HepG2 (cell line): ENCODE data around the gene FBLIM1. TPM values are rescaled to one million over a fixed set of nuclear protein-coding genes. Genes with fewer than 3 reads are reported as not detected.

Source experiments
- HNRNPUL1 ChIP-seq: fragments of 200-400 bp; formaldehyde crosslinking; IDR thresholded peaks from 2 replicates; pipeline ENCODE4 v1.6.1; 2017; ENCODE audit warnings: low read depth, mild to moderate bottlenecking, low read length, moderate library complexity
- KDM5A ChIP-seq: fragments of 200-600 bp; sonication (generic); IDR thresholded peaks from 2 replicates; pipeline ENCODE4 v1.7.0; 2018; ENCODE audit warnings: antibody characterized with exemption, mild to moderate bottlenecking, low read length, borderline replicate concordance
- MIER3 ChIP-seq: IDR thresholded peaks from 2 replicates; pipeline ENCODE4 v1.6.1; 2016; ENCODE audit warnings: missing compliant biosample characterization, borderline replicate concordance
- MXI1 ChIP-seq: IDR thresholded peaks from 3 replicates; pipeline ENCODE4 v1.6.1; 2012; ENCODE audit warnings: low read depth, low read length, inconsistent platforms, borderline replicate concordance
- PHB2 ChIP-seq: fragments of 450-650 bp; IDR thresholded peaks from 2 replicates; pipeline ENCODE4 v1.6.1; 2018; ENCODE audit not compliant: partially characterized antibody
- POLR2G ChIP-seq: fragments of 200-400 bp; formaldehyde crosslinking; IDR thresholded peaks from 2 replicates; pipeline ENCODE4 v1.6.1; 2018; ENCODE audit warnings: mild to moderate bottlenecking, low read depth, low read length, moderate library complexity
- RBFOX2 ChIP-seq: fragments of 200-400 bp; formaldehyde crosslinking; IDR thresholded peaks from 2 replicates; pipeline ENCODE4 v1.6.1; 2017; ENCODE audit warnings: low read depth, mild to moderate bottlenecking, low read length
- SNRNP70 ChIP-seq: fragments of 200-400 bp; formaldehyde crosslinking; IDR thresholded peaks from 2 replicates; pipeline ENCODE4 v1.6.1; 2017; ENCODE audit warnings: mild to moderate bottlenecking, low read depth, low read length, moderate library complexity
- ZBTB8A ChIP-seq: sonication (generic); formaldehyde crosslinking; IDR thresholded peaks from 2 replicates; pipeline ENCODE4 v1.4.0; 2020; ENCODE audit warnings: mild to moderate bottlenecking, low read depth, missing genetic modification reagents, borderline replicate concordance
- ZMYM4 ChIP-seq: sonication (generic); formaldehyde crosslinking; IDR thresholded peaks from 2 replicates; pipeline ENCODE4 v1.8.1; 2023; ENCODE audit warnings: mild to moderate bottlenecking, missing genetic modification reagents
- ZNF124 ChIP-seq: sonication (generic); formaldehyde crosslinking; IDR thresholded peaks from 2 replicates; pipeline ENCODE4 v1.4.0; 2020; ENCODE audit warnings: missing genetic modification reagents
- ZNF326 ChIP-seq: sonication (generic); formaldehyde crosslinking; IDR thresholded peaks from 2 replicates; pipeline ENCODE4 v1.4.0; 2020; ENCODE audit warnings: missing genetic modification reagents, borderline replicate concordance
- ZNF446 ChIP-seq: sonication (generic); formaldehyde crosslinking; IDR thresholded peaks from 2 replicates; pipeline ENCODE4 v1.5.0; 2020; ENCODE audit warnings: mild to moderate bottlenecking, missing genetic modification reagents
- ZNF563 ChIP-seq: sonication (generic); formaldehyde crosslinking; IDR thresholded peaks from 2 replicates; pipeline ENCODE4 v1.8.0; 2022; ENCODE audit warnings: mild to moderate bottlenecking, moderate library complexity, missing genetic modification reagents
- ZNF883 ChIP-seq: sonication (generic); formaldehyde crosslinking; IDR thresholded peaks from 2 replicates; pipeline ENCODE4 v1.5.1; 2020; ENCODE audit warnings: mild to moderate bottlenecking, missing genetic modification reagents; ENCODE audit errors: not compliant biosample characterization
- polyA plus RNA-seq, 8 experiments: library from polyadenylated mRNA; depleted of rRNA in 3 of 8; stranded (reverse) in 7 of 8; unstranded in 1 of 8; fragments of >200 nt; fragmentation: Illumina TruSeq in 4 of 8; extraction: Trizol in 4 of 8; gene quantifications; 2 replicates each; pipeline versions ENCODE4 v1.2.1 to v1.2.3, GENCODE V29; 2011 to 2016; ENCODE audit warnings: low read depth in 4 of 8, missing spikeins in 1 of 8, mixed read lengths in 1 of 8; ENCODE audit not compliant: insufficient read depth in 1 of 8
- total RNA-seq, 5 experiments: library from RNA; depleted of rRNA; stranded (reverse); fragments of >200 nt; fragmentation: Illumina TruSeq; extraction: Trizol; gene quantifications; 2 replicates each; pipeline ENCODE4 v1.2.3, GENCODE V29; 2016; ENCODE audit warnings: low read depth in 1 of 5
- TF ChIP-seq, protein P1 (sequence below): IDR thresholded peaks from 2 replicates; pipeline ENCODE4 v1.6.1; 2016; ENCODE audit warnings: low read depth, missing genetic modification reagents, missing compliant biosample characterization
- TF ChIP-seq, protein P2 (sequence below): sonication (generic); formaldehyde crosslinking; IDR thresholded peaks from 2 replicates; pipeline ENCODE4 v1.4.0; 2020; ENCODE audit warnings: missing genetic modification reagents
- TF ChIP-seq, protein P3 (sequence below): sonication (generic); formaldehyde crosslinking; IDR thresholded peaks from 2 replicates; pipeline ENCODE4 v1.4.0; 2020; ENCODE audit warnings: missing genetic modification reagents

Gene FBLIM1
- total and polyA plus RNA-seq, 2 of the 13 experiments (the other 11 are each of a cell fraction or from before 2014, with no cell fraction given) = 10.6 to 23.0 TPM

DNA sequence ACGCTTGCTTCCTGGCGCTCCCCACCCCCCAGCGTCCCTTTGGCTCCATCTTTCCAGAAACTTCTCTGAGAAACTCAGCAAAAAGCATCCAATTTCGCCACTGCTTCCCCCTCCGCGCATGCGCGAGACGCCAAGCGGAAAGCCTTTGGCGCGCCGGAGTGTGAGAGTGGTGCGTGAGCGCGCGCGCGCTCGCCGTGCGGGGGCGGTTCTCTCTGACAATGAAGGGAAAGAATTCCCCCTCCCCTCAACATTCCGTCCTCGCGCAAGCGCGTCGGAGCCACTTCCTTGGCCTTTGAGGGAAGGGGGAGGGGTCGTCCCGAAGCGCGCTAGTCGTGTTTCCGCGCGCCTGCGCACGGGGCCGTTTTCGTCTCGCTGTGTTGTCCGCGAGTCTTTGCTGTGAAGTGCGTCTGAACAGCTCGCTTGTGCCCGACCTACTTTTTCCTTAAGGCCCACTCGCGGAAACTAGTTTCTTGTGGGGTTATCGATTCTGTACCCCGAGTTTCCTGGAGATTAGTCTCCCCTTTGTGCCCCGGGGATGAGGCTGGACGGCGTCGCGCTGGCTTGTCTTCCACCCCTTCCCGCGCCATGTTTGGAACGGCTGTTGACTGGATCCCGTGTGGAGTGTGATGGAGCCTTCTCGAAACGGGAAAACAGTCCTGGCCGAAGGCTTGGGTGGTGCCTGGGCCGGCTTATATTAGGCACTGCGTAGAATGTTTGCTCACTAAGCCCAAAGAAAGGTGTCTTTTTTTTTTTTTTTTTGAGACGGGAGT, 77.3 kb downstream of the FBLIM1 start (continued):
- TF ChIP-seq, protein P1, sequence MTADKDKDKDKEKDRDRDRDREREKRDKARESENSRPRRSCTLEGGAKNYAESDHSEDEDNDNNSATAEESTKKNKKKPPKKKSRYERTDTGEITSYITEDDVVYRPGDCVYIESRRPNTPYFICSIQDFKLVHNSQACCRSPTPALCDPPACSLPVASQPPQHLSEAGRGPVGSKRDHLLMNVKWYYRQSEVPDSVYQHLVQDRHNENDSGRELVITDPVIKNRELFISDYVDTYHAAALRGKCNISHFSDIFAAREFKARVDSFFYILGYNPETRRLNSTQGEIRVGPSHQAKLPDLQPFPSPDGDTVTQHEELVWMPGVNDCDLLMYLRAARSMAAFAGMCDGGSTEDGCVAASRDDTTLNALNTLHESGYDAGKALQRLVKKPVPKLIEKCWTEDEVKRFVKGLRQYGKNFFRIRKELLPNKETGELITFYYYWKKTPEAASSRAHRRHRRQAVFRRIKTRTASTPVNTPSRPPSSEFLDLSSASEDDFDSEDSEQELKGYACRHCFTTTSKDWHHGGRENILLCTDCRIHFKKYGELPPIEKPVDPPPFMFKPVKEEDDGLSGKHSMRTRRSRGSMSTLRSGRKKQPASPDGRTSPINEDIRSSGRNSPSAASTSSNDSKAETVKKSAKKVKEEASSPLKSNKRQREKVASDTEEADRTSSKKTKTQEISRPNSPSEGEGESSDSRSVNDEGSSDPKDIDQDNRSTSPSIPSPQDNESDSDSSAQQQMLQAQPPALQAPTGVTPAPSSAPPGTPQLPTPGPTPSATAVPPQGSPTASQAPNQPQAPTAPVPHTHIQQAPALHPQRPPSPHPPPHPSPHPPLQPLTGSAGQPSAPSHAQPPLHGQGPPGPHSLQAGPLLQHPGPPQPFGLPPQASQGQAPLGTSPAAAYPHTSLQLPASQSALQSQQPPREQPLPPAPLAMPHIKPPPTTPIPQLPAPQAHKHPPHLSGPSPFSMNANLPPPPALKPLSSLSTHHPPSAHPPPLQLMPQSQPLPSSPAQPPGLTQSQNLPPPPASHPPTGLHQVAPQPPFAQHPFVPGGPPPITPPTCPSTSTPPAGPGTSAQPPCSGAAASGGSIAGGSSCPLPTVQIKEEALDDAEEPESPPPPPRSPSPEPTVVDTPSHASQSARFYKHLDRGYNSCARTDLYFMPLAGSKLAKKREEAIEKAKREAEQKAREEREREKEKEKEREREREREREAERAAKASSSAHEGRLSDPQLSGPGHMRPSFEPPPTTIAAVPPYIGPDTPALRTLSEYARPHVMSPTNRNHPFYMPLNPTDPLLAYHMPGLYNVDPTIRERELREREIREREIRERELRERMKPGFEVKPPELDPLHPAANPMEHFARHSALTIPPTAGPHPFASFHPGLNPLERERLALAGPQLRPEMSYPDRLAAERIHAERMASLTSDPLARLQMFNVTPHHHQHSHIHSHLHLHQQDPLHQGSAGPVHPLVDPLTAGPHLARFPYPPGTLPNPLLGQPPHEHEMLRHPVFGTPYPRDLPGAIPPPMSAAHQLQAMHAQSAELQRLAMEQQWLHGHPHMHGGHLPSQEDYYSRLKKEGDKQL (CRISPR knock-in tag) = no peak
- TF ChIP-seq POLR2G (peak; percentile 80), MIER3 (CRISPR knock-in tag) (peak; percentile 53), SNRNP70 (no peak), MXI1 (peak; percentile 76; the same call in 1 of the 3 replicates), ZNF124 (CRISPR knock-in tag) (0 out of 2 replicates have a peak, but pooled peaks have one; percentile 29), ZNF326 (no peak), KDM5A (peak; percentile 11; the same call in 1 of the 2 replicates), PHB2 (no peak), RBFOX2 (peak; percentile 80), HNRNPUL1 (no peak), ZNF883 (CRISPR knock-in tag) (peak; percentile 66), ZMYM4 (peak; percentile 47), ZNF446 (peak; percentile 88), ZNF563 (CRISPR knock-in tag) (peak; percentile 77; the same call in 1 of the 2 replicates), ZBTB8A (CRISPR knock-in tag) (no peak)
- TF ChIP-seq, protein P2, sequence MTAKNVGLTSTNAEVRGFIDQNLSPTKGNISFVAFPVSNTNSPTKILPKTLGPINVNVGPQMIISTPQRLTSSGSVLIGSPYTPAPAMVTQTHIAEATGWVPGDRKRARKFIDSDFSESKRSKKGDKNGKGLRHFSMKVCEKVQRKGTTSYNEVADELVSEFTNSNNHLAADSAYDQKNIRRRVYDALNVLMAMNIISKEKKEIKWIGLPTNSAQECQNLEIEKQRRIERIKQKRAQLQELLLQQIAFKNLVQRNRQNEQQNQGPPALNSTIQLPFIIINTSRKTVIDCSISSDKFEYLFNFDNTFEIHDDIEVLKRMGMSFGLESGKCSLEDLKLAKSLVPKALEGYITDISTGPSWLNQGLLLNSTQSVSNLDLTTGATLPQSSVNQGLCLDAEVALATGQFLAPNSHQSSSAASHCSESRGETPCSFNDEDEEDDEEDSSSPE (CRISPR knock-in tag) = peak; percentile 91
- TF ChIP-seq, protein P3, sequence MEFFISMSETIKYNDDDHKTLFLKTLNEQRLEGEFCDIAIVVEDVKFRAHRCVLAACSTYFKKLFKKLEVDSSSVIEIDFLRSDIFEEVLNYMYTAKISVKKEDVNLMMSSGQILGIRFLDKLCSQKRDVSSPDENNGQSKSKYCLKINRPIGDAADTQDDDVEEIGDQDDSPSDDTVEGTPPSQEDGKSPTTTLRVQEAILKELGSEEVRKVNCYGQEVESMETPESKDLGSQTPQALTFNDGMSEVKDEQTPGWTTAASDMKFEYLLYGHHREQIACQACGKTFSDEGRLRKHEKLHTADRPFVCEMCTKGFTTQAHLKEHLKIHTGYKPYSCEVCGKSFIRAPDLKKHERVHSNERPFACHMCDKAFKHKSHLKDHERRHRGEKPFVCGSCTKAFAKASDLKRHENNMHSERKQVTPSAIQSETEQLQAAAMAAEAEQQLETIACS (CRISPR knock-in tag) = peak; percentile 97
